Endothelial cell of umbilical vein (primary cell): ENCODE data around the gene USP19. TPM values are rescaled to one million over a fixed set of nuclear protein-coding genes. Genes with fewer than 3 reads are reported as not detected.

Source experiments
- BruUV-seq: library from RNA; stranded (reverse); fragments of 400-500 nt; replicated peaks from 2 replicates; lab custom pipeline; 2021; lab: Mats Ljungman, UMichigan
- CTCF ChIA-PET: fragments of 300-600, 350-600 bp; sonication (Branson Sonifier 250); formaldehyde crosslinking; loops from one replicate; lab custom pipeline; 2021; ENCODE audit warnings: antibody characterized with exemption, inconsistent platforms; lab: Charles Lee
- POLR2A ChIA-PET: fragments of 300-600, 350-600 bp; sonication (Branson Sonifier 250); formaldehyde crosslinking; loops from one replicate; lab custom pipeline; 2021; ENCODE audit warnings: antibody characterized with exemption, inconsistent platforms; lab: Charles Lee
- DNase-seq: peaks from one replicate; pipeline ENCODE4 v3.0.0-alpha.2; 2011; ENCODE audit warnings: low read depth, low spot score
- FAIRE-seq: peaks from 2 replicates; lab custom pipeline; 2011; peaks lifted over from hg19 to GRCh38; lab: Jason Lieb, UNC
- H2AFZ ChIP-seq: 2 replicates; pipeline ENCODE4 v1.6.0; 2012; ENCODE audit warnings: low read depth, low read length, control low read depth, inconsistent platforms
- H3K27ac ChIP-seq: 2 replicates; pipeline ENCODE4 v1.5.1; 2011; ENCODE audit warnings: low read depth, mild to moderate bottlenecking, control low read depth, low read length, moderate library complexity; ENCODE audit not compliant: insufficient read depth
- H3K27me3 ChIP-seq, 2 experiments: 2 replicates each; pipeline versions ENCODE4 v1.6.0 to v1.6.1; 2011; ENCODE audit warnings: low read length in 2 of 2, mixed read lengths in 1 of 2; ENCODE audit not compliant: control insufficient read depth in 2 of 2, insufficient read depth in 2 of 2
- H3K36me3 ChIP-seq, 2 experiments: 2 replicates in 1 of 2; 3 replicates in 1 of 2; pipeline ENCODE4 v1.5.1; 2011; ENCODE audit warnings: low read length in 2 of 2, mild to moderate bottlenecking in 1 of 2, moderate library complexity in 1 of 2; ENCODE audit not compliant: control insufficient read depth in 2 of 2, insufficient read depth in 2 of 2; ENCODE audit errors: extremely low read depth in 1 of 2
- H3K4me1 ChIP-seq: 3 replicates; pipeline ENCODE4 v1.5.1; 2011; ENCODE audit warnings: mild to moderate bottlenecking, low read length; ENCODE audit not compliant: control insufficient read depth, insufficient read depth; ENCODE audit errors: extremely low read depth
- H3K4me2 ChIP-seq: 2 replicates; pipeline ENCODE4 v1.6.1; 2011; ENCODE audit warnings: low read length, control low read depth, mixed read lengths; ENCODE audit not compliant: insufficient read depth
- H3K4me3 ChIP-seq, 3 experiments: fragments of 200-600 bp in 1 of 3; sonication (generic), shearing (Covaris generic) in 1 of 3; replicated peaks in 1 of 3; 2 replicates each; pipeline ENCODE4 v1.5.1; 2011 to 2016; ENCODE audit warnings: control low read depth in 3 of 3, low read length in 3 of 3, mild to moderate bottlenecking in 2 of 3, inconsistent platforms in 1 of 3, low read depth in 1 of 3, moderate library complexity in 1 of 3; ENCODE audit not compliant: insufficient read depth in 1 of 3
- H3K79me2 ChIP-seq: 2 replicates; pipeline ENCODE4 v1.6.0; 2012; ENCODE audit warnings: low read length, inconsistent platforms; ENCODE audit not compliant: control insufficient read depth, insufficient read depth
- H3K9ac ChIP-seq: replicated peaks from 2 replicates; pipeline ENCODE3; 2011; ENCODE audit warnings: low read length, control low read depth; ENCODE audit not compliant: insufficient read depth; ENCODE audit errors: extremely low read depth
- H3K9me1 ChIP-seq: replicated peaks from 3 replicates; pipeline ENCODE4 v1.6.0; 2011; ENCODE audit warnings: mild to moderate bottlenecking, low read length; ENCODE audit not compliant: control insufficient read depth, insufficient read depth; ENCODE audit errors: extremely low read depth
- H3K9me3 ChIP-seq: replicated peaks from 2 replicates; pipeline ENCODE4 v1.5.1; 2012; ENCODE audit warnings: low read length, inconsistent platforms; ENCODE audit not compliant: control insufficient read depth, insufficient read depth
- H4K20me1 ChIP-seq: replicated peaks from 2 replicates; pipeline ENCODE3; 2011; ENCODE audit warnings: mild to moderate bottlenecking, low read length; ENCODE audit not compliant: control insufficient read depth, insufficient read depth; ENCODE audit errors: extremely low read depth
- CTCF ChIP-seq, 2 donors: IDR thresholded peaks; 1 replicate in 1 of 2; 2 replicates in 1 of 2; pipeline ENCODE4 v1.5.1; 2011; ENCODE audit warnings: low read length in 2 of 2, mild to moderate bottlenecking in 2 of 2, moderate library complexity in 2 of 2, control low read depth in 1 of 2, inconsistent platforms in 1 of 2, low read depth in 1 of 2; ENCODE audit not compliant: insufficient read depth in 1 of 2; ENCODE audit errors: extremely low read depth in 1 of 2
- EZH2 ChIP-seq: IDR thresholded peaks from 2 replicates; pipeline ENCODE4 v1.6.1; 2012; ENCODE audit warnings: borderline replicate concordance, low read depth, mild to moderate bottlenecking, moderate library complexity, low read length, inconsistent platforms; ENCODE audit not compliant: severe bottlenecking
- FOS ChIP-seq: IDR thresholded peaks from 2 replicates; pipeline ENCODE4 v1.6.1; 2011; ENCODE audit warnings: mild to moderate bottlenecking, low read length, moderate library complexity, borderline replicate concordance; ENCODE audit not compliant: insufficient read depth
- GATA2 ChIP-seq: IDR thresholded peaks from 2 replicates; pipeline ENCODE4 v1.7.0; 2011; ENCODE audit warnings: low read depth, mild to moderate bottlenecking, moderate library complexity, mixed read lengths, low read length; ENCODE audit not compliant: insufficient read length, insufficient read depth
- JUN ChIP-seq: IDR thresholded peaks from 2 replicates; pipeline ENCODE4 v1.6.1; 2011; ENCODE audit warnings: borderline replicate concordance, low read depth; ENCODE audit not compliant: insufficient read length, insufficient read depth
- MAX ChIP-seq: IDR thresholded peaks from 2 replicates; pipeline ENCODE4 v1.6.1; 2011; ENCODE audit not compliant: insufficient read depth, insufficient read length
- MYC ChIP-seq: IDR thresholded peaks from one replicate; pipeline ENCODE4 v1.6.1; 2011; ENCODE audit warnings: mild to moderate bottlenecking, low read depth, low read length
- POLR2A ChIP-seq: IDR thresholded peaks from 2 replicates; pipeline ENCODE4 v1.6.1; 2012; ENCODE audit warnings: low read depth, mild to moderate bottlenecking, control low read depth, low read length
- POLR2AphosphoS5 ChIP-seq: IDR thresholded peaks from 2 replicates; pipeline ENCODE4 v1.6.1; 2012; ENCODE audit warnings: low read depth, mild to moderate bottlenecking, control low read depth, low read length, moderate library complexity; ENCODE audit not compliant: insufficient read depth
- dilution Hi-C: fragments of 300-500 bp; cut with MboI; formaldehyde crosslinking; loops from one replicate; pipeline ENCODE4 v1.15.0; 2019; ENCODE audit warnings: low sequenced_read_pairs; ENCODE audit not compliant: extremely low pct_ligation_motif_present
- intact Hi-C: fragments of 100-400 bp; cut with micrococcal nuclease; formaldehyde crosslinking; loops from one replicate; pipeline ENCODE4 v1.10.0; 2022
- polyA plus RNA-seq, 4 experiments: library from polyadenylated mRNA; depleted of rRNA in 3 of 4; stranded (reverse) in 3 of 4; unstranded in 1 of 4; fragments of >200 nt; gene quantifications; 2 replicates each; pipeline versions ENCODE4 v1.2.1 to v1.2.3, GENCODE V29; 2011 to 2012; ENCODE audit warnings: missing spikeins in 1 of 4
- total RNA-seq: library from RNA; stranded (reverse); gene quantifications from 2 replicates; pipeline ENCODE4 v1.2.3, GENCODE V29; 2021

USP19 gene
- total and polyA plus RNA-seq, 2 donors (not counting 3 experiments of a cell fraction or from before 2014, with no cell fraction given) = 31.3 to 39.1 TPM

- Histone ChIP-seq H4K20me1 (no peaks in the 10 kb centered on the region), H3K36me3 (peaks cover 7 to 66% of the 10 kb centered on the region in 2 experiments), H3K4me3 (no peak overlapping the region), H3K27ac (peak overlapping the region; percentile 43), H3K9me1 (no peaks in the 10 kb centered on the region), H3K9ac (no peak overlapping the region), H3K9me3 (no peaks in the 10 kb centered on the region), H3K4me1 (peaks cover 12% of the 10 kb centered on the region), H2AFZ (no peak overlapping the region), H3K79me2 (peaks cover 14% of the 10 kb centered on the region), H3K27me3 (no peaks in the 10 kb centered on the region), H3K4me2 (no peak overlapping the region)
- BruUV-seq = TSS peak; percentile 6
- intact Hi-C loops (loop anchor here (2.0 kb wide), 1 partner anchor 26 kb away; the partner anchor contains the start of gene QRICH1), dilution Hi-C loops (no loop called here)
- DNase-seq = no peak
- TF ChIP-seq MYC = no peak
- no peak for TF ChIP-seq MAX
- TF ChIP-seq POLR2AphosphoS5 = no peak
- TF ChIP-seq POLR2A = no peak
- no peak for TF ChIP-seq EZH2
- no peak for TF ChIP-seq GATA2
- no peak for TF ChIP-seq JUN
- no peak for TF ChIP-seq FOS
- no peak for TF ChIP-seq CTCF (IDR thresholded peaks at IDR 0.05; ENCODE audit: extremely low read depth in 1 of 2, insufficient read depth in 1 of 2, low read depth in 1 of 2, low read length in 2 of 2)
- CTCF ChIA-PET = interaction anchor here (0.6 to 2.5 kb wide), 8 partner anchors 12 to 328 kb away, joined by 3 to 19 read pairs (median 4); partner anchors contain the start of genes KLHDC8B, LAMB2, NICN1 and QRICH1
- POLR2A ChIA-PET = interaction anchor here (1.7 kb wide), 1 partner anchor 28 kb away, joined by 7 read pairs; the partner anchor contains the start of gene QRICH1
- FAIRE-seq = no peak
These were observed 611 bp upstream of the USP19 start for GRCh38 chr3:49121132-49121736.
